ENCODE data around the gene FZD8.

Gene FZD8

GRCh38 chr10:35657621-35658020 is 15.5 kb upstream of the FZD8 start:
- in situ Hi-C loops (cut with HindIII; ENCODE audit: low sequenced_read_pairs), result no loop called here
- TF ChIP-seq, protein P1, sequence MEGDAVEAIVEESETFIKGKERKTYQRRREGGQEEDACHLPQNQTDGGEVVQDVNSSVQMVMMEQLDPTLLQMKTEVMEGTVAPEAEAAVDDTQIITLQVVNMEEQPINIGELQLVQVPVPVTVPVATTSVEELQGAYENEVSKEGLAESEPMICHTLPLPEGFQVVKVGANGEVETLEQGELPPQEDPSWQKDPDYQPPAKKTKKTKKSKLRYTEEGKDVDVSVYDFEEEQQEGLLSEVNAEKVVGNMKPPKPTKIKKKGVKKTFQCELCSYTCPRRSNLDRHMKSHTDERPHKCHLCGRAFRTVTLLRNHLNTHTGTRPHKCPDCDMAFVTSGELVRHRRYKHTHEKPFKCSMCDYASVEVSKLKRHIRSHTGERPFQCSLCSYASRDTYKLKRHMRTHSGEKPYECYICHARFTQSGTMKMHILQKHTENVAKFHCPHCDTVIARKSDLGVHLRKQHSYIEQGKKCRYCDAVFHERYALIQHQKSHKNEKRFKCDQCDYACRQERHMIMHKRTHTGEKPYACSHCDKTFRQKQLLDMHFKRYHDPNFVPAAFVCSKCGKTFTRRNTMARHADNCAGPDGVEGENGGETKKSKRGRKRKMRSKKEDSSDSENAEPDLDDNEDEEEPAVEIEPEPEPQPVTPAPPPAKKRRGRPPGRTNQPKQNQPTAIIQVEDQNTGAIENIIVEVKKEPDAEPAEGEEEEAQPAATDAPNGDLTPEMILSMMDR (IDR thresholded peaks at IDR 0.05; ENCODE audit: low read depth, low read length), result no peak
- no peak overlapping the region for H3K4me3 ChIP-seq (ENCODE audit: low read depth, low read length)
- no peak for DNase-seq (ENCODE audit: low read depth, low spot score)

DNA sequence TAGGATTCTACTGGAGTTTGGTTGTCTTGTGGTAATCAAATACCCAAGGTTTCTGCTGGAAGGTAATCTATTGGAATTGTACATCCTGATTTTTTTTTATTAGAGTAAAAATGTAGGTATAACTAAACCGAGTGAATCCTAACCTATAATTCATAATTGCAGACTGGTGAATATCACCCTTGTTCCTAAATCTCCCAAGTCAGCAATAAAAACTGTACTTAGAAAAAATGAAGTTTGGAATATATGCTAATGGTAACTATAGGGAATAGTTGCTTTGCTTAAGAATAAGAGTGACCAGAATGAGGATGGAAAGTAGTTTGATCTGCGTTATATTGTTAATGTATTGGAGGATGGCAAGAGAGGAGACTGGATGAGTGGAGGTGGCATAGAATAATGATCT is 10.7 kb upstream of the FZD8 start:
- in situ Hi-C loops (cut with HindIII; ENCODE audit: low sequenced_read_pairs), result no loop called here
- no peak overlapping the region for H3K4me3 ChIP-seq (ENCODE audit: low read depth, low read length)
- TF ChIP-seq, protein P1 (IDR thresholded peaks at IDR 0.05; ENCODE audit: low read depth, low read length), result no peak
- no peak for DNase-seq (ENCODE audit: low read depth, low spot score)

DNA sequence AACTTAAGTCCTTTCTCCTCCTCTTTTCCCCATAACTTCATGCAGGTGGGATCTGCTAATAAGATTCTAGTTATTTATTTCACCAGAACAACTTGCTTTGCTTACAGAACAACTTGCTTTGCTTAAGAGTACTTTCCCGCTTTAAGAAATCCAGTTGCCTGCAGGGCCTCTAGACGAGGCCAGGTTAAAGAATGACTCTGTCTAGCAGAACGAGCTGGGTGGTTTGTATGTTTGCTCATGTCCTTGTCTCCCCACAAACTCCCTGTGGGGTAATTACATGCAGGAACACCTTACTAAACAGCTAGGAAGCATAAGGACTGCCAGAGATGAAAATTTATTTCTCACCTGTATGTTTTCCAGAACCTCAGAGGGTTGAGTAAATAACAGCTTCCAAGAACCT is 8.8 kb upstream of the FZD8 start:
- TF ChIP-seq, protein P1 (IDR thresholded peaks at IDR 0.05; ENCODE audit: low read depth, low read length), result no peak
- in situ Hi-C loops (cut with HindIII; ENCODE audit: low sequenced_read_pairs), result no loop called here
- no peak for DNase-seq (ENCODE audit: low read depth, low spot score)
- H3K4me3 ChIP-seq (ENCODE audit: low read depth, low read length), result no peak overlapping the region

DNA sequence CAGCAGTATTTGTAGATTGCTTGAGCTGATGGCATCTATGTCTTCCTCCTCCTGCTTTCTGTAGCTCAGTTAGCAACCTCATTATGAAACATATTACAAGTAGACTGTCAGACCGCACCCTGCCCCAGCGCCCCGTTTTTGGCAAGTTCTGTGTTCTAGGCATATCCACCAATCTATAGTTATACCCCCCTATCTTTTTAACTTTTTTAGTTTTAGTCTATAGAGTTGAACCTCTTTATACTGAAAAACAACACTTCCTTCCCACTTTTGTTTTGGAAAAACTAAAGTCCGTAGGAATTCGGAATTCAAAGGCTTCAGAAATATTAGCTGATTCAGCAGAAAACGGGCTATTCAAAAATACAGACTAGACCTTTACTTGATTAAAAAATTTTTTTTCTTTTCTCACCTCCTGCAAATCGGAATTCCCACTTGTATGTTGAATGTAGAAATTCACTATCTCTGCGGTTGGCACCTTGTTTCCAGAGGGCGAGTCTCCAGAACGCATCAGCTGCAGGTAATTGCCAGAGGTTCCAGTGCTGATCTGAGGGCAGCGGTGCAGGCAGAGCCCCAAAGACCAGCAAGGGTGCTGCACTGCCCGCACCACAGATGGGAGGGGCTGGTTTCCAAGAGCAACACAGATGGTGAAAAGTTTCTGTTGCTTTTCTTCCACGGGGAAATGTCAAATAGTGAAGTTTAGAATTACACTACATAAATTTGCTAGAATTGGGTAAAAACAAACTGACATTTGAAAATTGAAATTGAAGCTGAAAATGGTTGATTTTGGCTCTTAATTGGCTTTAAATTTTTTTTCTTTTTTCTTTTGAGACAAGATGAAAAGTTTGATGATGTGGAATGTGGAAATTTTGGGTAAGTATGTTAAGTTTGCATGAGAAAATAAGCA is 2.2 kb upstream of the FZD8 start:
- TF ChIP-seq, protein P1 (IDR thresholded peaks at IDR 0.05; ENCODE audit: low read depth, low read length), result no peak
- in situ Hi-C loops (cut with HindIII; ENCODE audit: low sequenced_read_pairs), result no loop called here
- H3K4me3 ChIP-seq (ENCODE audit: low read depth, low read length), result peak overlapping the region; percentile 58
- DNase-seq (ENCODE audit: low read depth, low spot score), result peak; percentile 9

- peak overlapping the region; percentile 58 for H3K4me3 ChIP-seq (ENCODE audit: low read depth, low read length)
Observed at GRCh38 chr10:35643151-35644049, 1.3 kb upstream of the FZD8 start.

GRCh38 chr10:35642793-35643114 is 658 bp upstream of the FZD8 start:
- peak overlapping the region; percentile 58 for H3K4me3 ChIP-seq (ENCODE audit: low read depth, low read length)
- TF ChIP-seq, protein P1 (IDR thresholded peaks at IDR 0.05; ENCODE audit: low read depth, low read length), result no peak
- in situ Hi-C loops (cut with HindIII; ENCODE audit: low sequenced_read_pairs), result no loop called here
- DNase-seq (ENCODE audit: low read depth, low spot score), result no peak

More at GRCh38 chr10:35643151-35644049, 1.3 kb upstream of the FZD8 start:
- TF ChIP-seq, protein P1 (IDR thresholded peaks at IDR 0.05; ENCODE audit: low read depth, low read length), result no peak
- in situ Hi-C loops (cut with HindIII; ENCODE audit: low sequenced_read_pairs), result no loop called here
- DNase-seq (ENCODE audit: low read depth, low spot score), result peak; percentile 67
